ENCODE data around the gene ZNF219. TPM values are rescaled to one million over a fixed set of nuclear protein-coding genes. Genes with fewer than 3 reads are reported as not detected.

Gene ZNF219
- total and polyA plus RNA-seq, 4 experiments from 2014 or later, result 0.80 to 8.0 (median 5.3) TPM

DNA sequence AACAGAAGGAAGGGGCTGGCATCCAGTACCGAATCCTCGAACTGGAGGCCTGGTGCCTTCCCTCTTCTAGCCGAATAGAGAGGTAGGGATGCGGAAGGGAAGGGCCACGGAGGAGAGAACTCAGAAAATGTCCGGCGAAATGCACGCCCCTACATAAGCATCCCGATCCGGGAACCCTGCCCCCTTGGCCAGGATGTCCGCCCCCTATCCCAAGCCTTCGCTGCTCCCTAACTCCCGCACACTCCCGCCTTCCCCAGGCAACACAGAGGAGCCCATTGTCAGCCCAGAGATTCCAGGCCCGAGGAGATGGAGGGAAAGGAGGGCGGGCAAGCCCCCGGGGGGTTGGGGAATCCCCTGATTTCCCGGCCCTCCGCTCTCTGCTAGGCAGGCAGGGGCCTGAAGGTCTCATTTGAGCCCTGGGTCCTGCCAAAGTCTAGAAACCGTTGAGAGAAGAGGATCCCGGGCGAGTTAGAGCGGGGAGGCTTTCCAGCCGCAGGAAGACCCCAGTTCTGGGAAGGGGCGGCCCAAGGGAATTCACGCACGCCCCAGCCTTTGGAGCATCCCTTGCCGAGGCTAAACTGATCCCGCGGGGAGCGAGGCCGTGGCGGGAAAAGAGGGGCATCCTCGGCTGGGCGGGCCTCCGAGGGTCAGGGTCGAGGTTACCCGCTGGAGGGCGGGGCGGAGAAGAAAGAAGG, 28.9 kb downstream of the ZNF219 start:
- POLR2A ChIA-PET (ENCODE audit: partially characterized antibody), result interaction anchor here (0.5 to 2.4 kb wide), 7 partner anchors 18 to 744 kb away, joined by 3 to 26 read pairs (median 6); no protein-coding TSS in a partner anchor
- H3K27ac ChIP-seq (ENCODE audit: low read depth, low read length), result peak overlapping the region; percentile 29
- H3K27ac Mint-ChIP-seq, result peak overlapping the region; percentile 39 to 94 (median 89)
- CTCF ChIA-PET (ENCODE audit: partially characterized antibody), result interaction anchor here (1.4 to 4.8 kb wide), 13 partner anchors 8 to 54 kb away, joined by 4 to 119 read pairs (median 31); partner anchors contain the start of gene TMEM253
- H3K27me3 ChIP-seq (ENCODE audit: insufficient read depth, low read length), result peaks cover 52% of the 10 kb centered on the region
- H3K4me3 Mint-ChIP-seq, result peak overlapping the region; percentile 72 to 88 (median 79)
- DNase-seq, result peak in 4 of 5 donors; percentile 19 to 33 (median 28)
- intact Hi-C loops (cut with micrococcal nuclease), result loop anchor here (1.0 kb wide), 1 partner anchor 55 kb away; no protein-coding TSS in a partner anchor
- no peaks in the 10 kb centered on the region for H3K9me3 ChIP-seq (ENCODE audit: control insufficient read depth in 1 of 2, low read length in 2 of 2)
- H3K4me1 Mint-ChIP-seq, result peaks cover 22 to 41% (median 30%) of the 10 kb centered on the region in 4 donors
- H3K9me3 Mint-ChIP-seq, result no peaks in the 10 kb centered on the region
- no peaks in the 10 kb centered on the region for H3K36me3 ChIP-seq (ENCODE audit: insufficient read depth, low read length)
- peaks cover 38 to 55% of the 10 kb centered on the region in 2 donors for H3K27me3 Mint-ChIP-seq
- H3K36me3 Mint-ChIP-seq, result no peaks in the 10 kb centered on the region
- H3K4me3 ChIP-seq (ENCODE audit: low read length in 2 of 2), result peak overlapping the region in 1 of 2 donors; percentile 31
- peaks cover 35% of the 10 kb centered on the region for H3K4me1 ChIP-seq (ENCODE audit: insufficient read depth, low read length)

DNA sequence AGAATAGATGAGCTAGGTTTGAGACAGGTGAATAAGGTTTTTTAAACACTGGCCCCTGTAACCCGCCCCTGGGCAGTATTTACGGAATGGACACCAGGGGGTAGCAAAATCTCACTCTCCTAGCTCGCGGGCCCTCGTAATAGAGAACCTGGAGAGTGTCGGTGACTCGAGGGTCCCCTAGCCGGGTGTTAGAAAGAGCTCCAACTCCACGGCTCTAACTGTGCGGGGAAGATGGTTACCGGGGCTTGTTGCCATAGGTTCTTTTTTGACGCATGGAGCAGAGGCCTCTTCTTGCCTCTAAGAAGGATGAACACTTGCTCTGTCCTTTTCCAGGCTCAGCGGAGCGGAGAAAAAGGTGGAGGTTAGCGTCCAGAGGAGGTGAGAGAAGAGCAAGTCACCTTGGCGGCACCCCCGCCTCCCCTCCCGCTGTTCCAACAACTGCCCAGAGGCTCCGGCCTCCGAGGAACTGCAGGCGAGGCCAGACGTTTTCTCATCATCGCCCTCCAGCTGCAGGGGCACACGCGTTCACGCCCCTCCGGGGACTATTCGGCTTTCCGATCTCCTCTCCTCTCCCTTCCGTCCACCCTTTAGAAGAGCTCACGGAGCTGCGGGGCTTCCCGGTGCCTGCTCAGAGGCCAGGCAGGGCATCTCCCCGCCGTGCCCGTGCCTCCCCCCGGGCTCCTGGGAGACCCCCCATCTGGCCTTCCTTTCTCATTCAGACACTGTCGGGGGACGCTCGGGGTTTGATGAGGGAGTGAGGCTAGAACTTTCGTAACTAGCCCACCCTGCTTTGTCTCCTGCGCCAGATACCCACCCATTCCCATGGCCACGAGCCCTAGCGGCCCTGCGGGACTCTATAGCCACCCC, 29.7 kb downstream of the ZNF219 start:
- Mint-ChIP-seq H3K4me3 (peak overlapping the region; percentile 72 to 88 (median 79)), H3K27me3 (peaks cover 38 to 55% of the 10 kb centered on the region in 2 donors), H3K27ac (peak overlapping the region in 6 of 7 donors; percentile 86 to 94 (median 90)), H3K9me3 (no peaks in the 10 kb centered on the region), H3K4me1 (peaks cover 22 to 41% (median 30%) of the 10 kb centered on the region in 4 donors), H3K36me3 (no peaks in the 10 kb centered on the region)
- H3K27me3 ChIP-seq (ENCODE audit: insufficient read depth, low read length), result peaks cover 52% of the 10 kb centered on the region
- ChIA-PET POLR2A (ENCODE audit: partially characterized antibody) (interaction anchor here (0.9 to 1.8 kb wide), 8 partner anchors 10 to 54 kb away, joined by 3 to 26 read pairs (median 4); no protein-coding TSS in a partner anchor), CTCF (ENCODE audit: partially characterized antibody) (interaction anchor here (0.8 to 4.8 kb wide), 24 partner anchors 8 to 65 kb away, joined by 3 to 119 read pairs (median 6); partner anchors contain the start of gene TMEM253)
- intact Hi-C loops (cut with micrococcal nuclease), result loop anchor here (1.0 kb wide), 3 partner anchors 24 to 54 kb away; no protein-coding TSS in a partner anchor
- no peaks in the 10 kb centered on the region for H3K36me3 ChIP-seq (ENCODE audit: insufficient read depth, low read length)
- H3K27ac ChIP-seq (ENCODE audit: low read depth, low read length), result peak overlapping the region; percentile 29
- peaks cover 35% of the 10 kb centered on the region for H3K4me1 ChIP-seq (ENCODE audit: insufficient read depth, low read length)
- no peaks in the 10 kb centered on the region for H3K9me3 ChIP-seq (ENCODE audit: control insufficient read depth in 1 of 2, low read length in 2 of 2)
- peak; percentile 62 to 70 (median 64) for DNase-seq
- H3K4me3 ChIP-seq (ENCODE audit: low read length in 2 of 2), result peak overlapping the region in 1 of 2 donors; percentile 21

DNA sequence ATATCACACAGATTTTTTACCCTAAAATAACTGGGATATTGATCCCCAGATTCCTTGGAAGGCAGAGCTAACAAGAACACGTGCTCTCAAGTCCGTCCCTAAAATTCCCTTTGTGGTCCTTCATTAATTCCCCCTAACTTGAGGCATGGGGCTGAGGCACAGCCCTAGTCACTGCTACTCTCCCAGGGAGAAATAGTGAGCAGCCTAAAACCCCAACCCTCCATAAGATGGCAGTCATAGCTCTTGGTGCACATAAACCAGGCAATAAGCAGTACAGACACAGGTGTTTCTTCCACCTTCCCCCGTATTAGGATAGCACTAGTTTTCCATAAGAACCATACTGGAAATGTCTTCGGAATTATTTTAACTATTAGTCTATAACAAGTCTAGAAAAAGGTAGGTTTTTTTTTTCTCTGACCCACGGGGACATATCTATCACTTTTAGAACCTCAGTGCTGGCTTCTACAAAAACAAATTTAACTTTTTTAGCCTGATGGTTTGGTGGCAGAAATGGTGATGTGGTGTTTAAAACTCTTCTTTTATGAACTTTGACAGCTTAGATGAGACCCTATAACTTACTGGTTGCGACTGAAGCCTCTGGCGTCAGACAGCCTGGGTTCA, 31.5 kb downstream of the ZNF219 start:
- ChIA-PET CTCF (ENCODE audit: partially characterized antibody) (interaction anchor here (0.8 to 4.8 kb wide), 11 partner anchors 13 to 52 kb away, joined by 3 to 119 read pairs (median 13); partner anchors contain the start of gene TMEM253), POLR2A (ENCODE audit: partially characterized antibody) (interaction anchor here (0.9 kb wide), 1 partner anchor 38 kb away, joined by 3 read pairs; no protein-coding TSS in a partner anchor)
- Mint-ChIP-seq H3K27ac (peak overlapping the region in 1 of 7 donors; percentile 3), H3K27me3 (peaks cover 50 to 52% of the 10 kb centered on the region in 2 donors), H3K36me3 (no peaks in the 10 kb centered on the region), H3K9me3 (no peaks in the 10 kb centered on the region), H3K4me1 (peaks cover 18 to 35% (median 29%) of the 10 kb centered on the region in 4 donors), H3K4me3 (no peak overlapping the region)
- H3K36me3 ChIP-seq (ENCODE audit: insufficient read depth, low read length), result no peaks in the 10 kb centered on the region
- no peak overlapping the region for H3K27ac ChIP-seq (ENCODE audit: low read depth, low read length)
- peaks cover 41% of the 10 kb centered on the region for H3K27me3 ChIP-seq (ENCODE audit: insufficient read depth, low read length)
- intact Hi-C loops (cut with micrococcal nuclease), result no loop called here
- H3K4me1 ChIP-seq (ENCODE audit: insufficient read depth, low read length), result peaks cover 32% of the 10 kb centered on the region
- H3K4me3 ChIP-seq (ENCODE audit: low read length in 2 of 2), result no peak overlapping the region
- H3K9me3 ChIP-seq (ENCODE audit: control insufficient read depth in 1 of 2, low read length in 2 of 2), result no peaks in the 10 kb centered on the region
- DNase-seq, result peak in 2 of 5 donors; percentile 22 to 25

DNA sequence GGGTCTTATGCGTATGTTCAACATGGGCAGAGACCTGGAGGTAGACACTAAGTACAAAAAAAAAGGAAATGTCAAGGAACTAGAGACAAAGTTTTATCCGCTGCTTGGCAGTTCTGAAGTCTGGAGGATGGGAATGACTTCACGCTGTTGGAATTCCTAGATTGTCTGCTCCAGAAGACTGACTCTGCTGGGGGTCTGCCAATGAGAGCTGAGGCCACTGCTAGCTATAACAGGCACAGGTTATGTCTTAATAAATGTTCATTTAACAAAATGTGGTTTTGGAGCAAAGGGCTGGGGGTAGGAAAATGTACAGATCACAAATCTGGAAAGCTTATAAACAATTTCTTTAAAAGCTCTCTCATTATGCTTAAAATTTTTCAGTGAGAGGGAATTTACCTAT, 35.0 kb downstream of the ZNF219 start:
- Mint-ChIP-seq H3K4me3 (no peak overlapping the region), H3K27ac (no peak overlapping the region), H3K4me1 (peaks cover 1 to 3% (median 2%) of the 10 kb centered on the region in 4 donors), H3K9me3 (no peaks in the 10 kb centered on the region), H3K36me3 (no peaks in the 10 kb centered on the region), H3K27me3 (peaks cover 36 to 45% of the 10 kb centered on the region in 2 donors)
- Histone ChIP-seq H3K27ac (ENCODE audit: low read depth, low read length) (no peak overlapping the region), H3K4me1 (ENCODE audit: insufficient read depth, low read length) (peaks cover 2% of the 10 kb centered on the region), H3K4me3 (ENCODE audit: low read length in 2 of 2) (no peak overlapping the region), H3K9me3 (ENCODE audit: control insufficient read depth in 1 of 2, low read length in 2 of 2) (no peaks in the 10 kb centered on the region), H3K36me3 (ENCODE audit: insufficient read depth, low read length) (no peaks in the 10 kb centered on the region), H3K27me3 (ENCODE audit: insufficient read depth, low read length) (peaks cover 10% of the 10 kb centered on the region)
- ChIA-PET CTCF (ENCODE audit: partially characterized antibody) (interaction anchor here (2.7 to 3.6 kb wide), 3 partner anchors 30 to 48 kb away, joined by 16 read pairs; no protein-coding TSS in a partner anchor), POLR2A (ENCODE audit: partially characterized antibody) (no interaction called here)
- no peak for DNase-seq
- intact Hi-C loops (cut with micrococcal nuclease), result no loop called here

DNA sequence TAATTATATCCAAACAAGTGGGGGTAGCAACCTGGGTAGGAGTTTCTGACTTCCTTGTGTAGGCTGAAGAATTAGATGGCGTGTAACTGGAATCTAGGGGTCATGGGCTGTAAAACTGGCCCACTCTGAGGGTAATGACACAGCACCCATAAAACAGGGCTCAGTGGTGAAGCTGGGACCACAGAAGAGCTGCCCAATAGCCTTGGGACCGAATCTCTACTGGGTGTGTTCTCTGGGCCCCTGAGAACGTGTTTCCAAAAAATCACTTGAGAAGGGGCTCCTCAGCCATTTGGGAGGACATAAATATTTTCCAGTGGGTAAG, 37.1 kb downstream of the ZNF219 start:
- CTCF ChIA-PET (ENCODE audit: partially characterized antibody), result interaction anchor here (0.7 to 3.6 kb wide), 4 partner anchors 32 to 46 kb away, joined by 3 to 16 read pairs (median 16); no protein-coding TSS in a partner anchor
- H3K4me1 ChIP-seq (ENCODE audit: insufficient read depth, low read length), result no peaks in the 10 kb centered on the region
- H3K9me3 Mint-ChIP-seq, result no peaks in the 10 kb centered on the region
- no peak overlapping the region for H3K4me3 Mint-ChIP-seq
- no peaks in the 10 kb centered on the region for H3K27me3 ChIP-seq (ENCODE audit: insufficient read depth, low read length)
- H3K27me3 Mint-ChIP-seq, result peaks cover 28 to 34% of the 10 kb centered on the region in 2 donors
- intact Hi-C loops (cut with micrococcal nuclease), result no loop called here
- no peak for DNase-seq
- POLR2A ChIA-PET (ENCODE audit: partially characterized antibody), result interaction anchor here (1.5 kb wide), 1 partner anchor 10 kb away, joined by 3 read pairs; no protein-coding TSS in a partner anchor
- no peaks in the 10 kb centered on the region for H3K36me3 Mint-ChIP-seq
- no peak overlapping the region for H3K4me3 ChIP-seq (ENCODE audit: low read length in 2 of 2)
- H3K9me3 ChIP-seq (ENCODE audit: control insufficient read depth in 1 of 2, low read length in 2 of 2), result no peaks in the 10 kb centered on the region
- no peaks in the 10 kb centered on the region for H3K4me1 Mint-ChIP-seq
- H3K36me3 ChIP-seq (ENCODE audit: insufficient read depth, low read length), result no peaks in the 10 kb centered on the region
- H3K27ac ChIP-seq (ENCODE audit: low read depth, low read length), result no peak overlapping the region
- H3K27ac Mint-ChIP-seq, result no peak overlapping the region

DNA sequence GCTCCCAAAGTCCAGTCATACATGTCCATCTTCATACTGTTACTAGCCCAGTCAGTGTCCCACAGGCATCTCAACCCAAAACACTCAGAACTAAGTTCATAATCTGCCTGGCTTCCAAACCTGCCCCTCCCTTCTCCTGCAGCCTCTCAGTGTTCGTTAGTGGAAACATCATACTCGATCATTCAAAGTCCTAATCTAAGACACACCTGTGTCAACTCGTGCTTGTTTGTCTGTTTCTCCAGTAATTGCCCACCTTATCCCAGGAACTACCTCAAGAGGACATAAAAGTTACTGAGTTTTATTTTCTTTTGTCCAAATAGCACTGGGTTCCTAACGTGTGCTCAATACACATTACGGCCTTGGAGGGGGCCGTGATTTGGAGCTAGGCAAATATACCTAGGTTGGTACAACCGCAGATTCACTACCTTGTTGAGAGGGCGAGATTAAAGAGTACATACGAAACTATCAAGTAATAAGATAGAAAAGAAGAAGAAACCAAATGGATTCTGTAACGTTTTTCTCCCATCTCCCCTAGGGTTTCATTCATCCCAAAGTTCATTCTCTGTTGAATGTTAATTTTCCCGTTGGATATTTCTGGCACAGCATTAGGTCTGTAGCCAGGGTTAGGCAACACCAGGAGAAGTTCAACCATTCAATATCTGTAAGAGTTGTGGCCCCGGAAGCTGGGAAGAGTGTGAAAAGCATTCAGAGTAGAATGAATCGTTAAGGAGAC, 37.7 kb downstream of the ZNF219 start:
- no peaks in the 10 kb centered on the region for H3K9me3 Mint-ChIP-seq
- H3K4me3 ChIP-seq (ENCODE audit: low read length in 2 of 2), result no peak overlapping the region
- H3K4me1 Mint-ChIP-seq, result no peaks in the 10 kb centered on the region
- intact Hi-C loops (cut with micrococcal nuclease), result no loop called here
- H3K27ac ChIP-seq (ENCODE audit: low read depth, low read length), result no peak overlapping the region
- no peaks in the 10 kb centered on the region for H3K9me3 ChIP-seq (ENCODE audit: control insufficient read depth in 1 of 2, low read length in 2 of 2)
- POLR2A ChIA-PET (ENCODE audit: partially characterized antibody), result interaction anchor here (1.5 kb wide), 1 partner anchor 10 kb away, joined by 3 read pairs; no protein-coding TSS in a partner anchor
- no peaks in the 10 kb centered on the region for H3K36me3 ChIP-seq (ENCODE audit: insufficient read depth, low read length)
- no peaks in the 10 kb centered on the region for H3K4me1 ChIP-seq (ENCODE audit: insufficient read depth, low read length)
- H3K27me3 Mint-ChIP-seq, result peaks cover 28 to 32% of the 10 kb centered on the region in 2 donors
- H3K27ac Mint-ChIP-seq, result no peak overlapping the region
- DNase-seq, result no peak
- no peak overlapping the region for H3K4me3 Mint-ChIP-seq
- H3K27me3 ChIP-seq (ENCODE audit: insufficient read depth, low read length), result no peaks in the 10 kb centered on the region
- no peaks in the 10 kb centered on the region for H3K36me3 Mint-ChIP-seq
- CTCF ChIA-PET (ENCODE audit: partially characterized antibody), result interaction anchor here (0.7 to 3.6 kb wide), 3 partner anchors 8 to 46 kb away, joined by 3 to 16 read pairs (median 3); no protein-coding TSS in a partner anchor

Data from CD4-positive, alpha-beta memory T cell (primary cell).